Measurements from ENCODE around the gene LRP1B.

Gene LRP1B

DNA sequence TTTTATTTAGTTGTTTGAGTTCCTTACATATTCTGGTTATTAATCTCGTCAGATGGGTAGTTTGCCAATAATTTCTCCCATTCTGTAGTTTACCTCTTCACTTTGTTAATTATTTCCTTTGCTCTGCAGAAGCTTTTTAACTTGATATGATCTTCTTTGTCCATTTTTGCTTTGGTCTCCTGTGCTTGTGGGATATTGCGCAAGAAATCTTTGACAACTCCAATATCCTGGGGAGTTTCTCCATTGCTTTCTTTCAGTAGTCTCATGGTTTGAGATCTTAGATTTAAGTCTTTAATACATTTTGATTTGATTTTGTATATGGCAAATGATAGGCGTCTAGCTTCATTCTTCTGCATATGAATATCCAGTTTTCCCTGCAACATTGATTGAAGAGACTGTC, 389.2 kb downstream of the LRP1B start:
- DNase-seq (ENCODE audit: low read depth), result no peak
- TF ChIP-seq, protein P1, sequence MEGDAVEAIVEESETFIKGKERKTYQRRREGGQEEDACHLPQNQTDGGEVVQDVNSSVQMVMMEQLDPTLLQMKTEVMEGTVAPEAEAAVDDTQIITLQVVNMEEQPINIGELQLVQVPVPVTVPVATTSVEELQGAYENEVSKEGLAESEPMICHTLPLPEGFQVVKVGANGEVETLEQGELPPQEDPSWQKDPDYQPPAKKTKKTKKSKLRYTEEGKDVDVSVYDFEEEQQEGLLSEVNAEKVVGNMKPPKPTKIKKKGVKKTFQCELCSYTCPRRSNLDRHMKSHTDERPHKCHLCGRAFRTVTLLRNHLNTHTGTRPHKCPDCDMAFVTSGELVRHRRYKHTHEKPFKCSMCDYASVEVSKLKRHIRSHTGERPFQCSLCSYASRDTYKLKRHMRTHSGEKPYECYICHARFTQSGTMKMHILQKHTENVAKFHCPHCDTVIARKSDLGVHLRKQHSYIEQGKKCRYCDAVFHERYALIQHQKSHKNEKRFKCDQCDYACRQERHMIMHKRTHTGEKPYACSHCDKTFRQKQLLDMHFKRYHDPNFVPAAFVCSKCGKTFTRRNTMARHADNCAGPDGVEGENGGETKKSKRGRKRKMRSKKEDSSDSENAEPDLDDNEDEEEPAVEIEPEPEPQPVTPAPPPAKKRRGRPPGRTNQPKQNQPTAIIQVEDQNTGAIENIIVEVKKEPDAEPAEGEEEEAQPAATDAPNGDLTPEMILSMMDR (IDR thresholded peaks at IDR 0.05; ENCODE audit: low read depth, low read length, missing control alignments), result no peak
- no peak overlapping the region for H3K4me3 ChIP-seq (ENCODE audit: low read depth, low read length)

DNA sequence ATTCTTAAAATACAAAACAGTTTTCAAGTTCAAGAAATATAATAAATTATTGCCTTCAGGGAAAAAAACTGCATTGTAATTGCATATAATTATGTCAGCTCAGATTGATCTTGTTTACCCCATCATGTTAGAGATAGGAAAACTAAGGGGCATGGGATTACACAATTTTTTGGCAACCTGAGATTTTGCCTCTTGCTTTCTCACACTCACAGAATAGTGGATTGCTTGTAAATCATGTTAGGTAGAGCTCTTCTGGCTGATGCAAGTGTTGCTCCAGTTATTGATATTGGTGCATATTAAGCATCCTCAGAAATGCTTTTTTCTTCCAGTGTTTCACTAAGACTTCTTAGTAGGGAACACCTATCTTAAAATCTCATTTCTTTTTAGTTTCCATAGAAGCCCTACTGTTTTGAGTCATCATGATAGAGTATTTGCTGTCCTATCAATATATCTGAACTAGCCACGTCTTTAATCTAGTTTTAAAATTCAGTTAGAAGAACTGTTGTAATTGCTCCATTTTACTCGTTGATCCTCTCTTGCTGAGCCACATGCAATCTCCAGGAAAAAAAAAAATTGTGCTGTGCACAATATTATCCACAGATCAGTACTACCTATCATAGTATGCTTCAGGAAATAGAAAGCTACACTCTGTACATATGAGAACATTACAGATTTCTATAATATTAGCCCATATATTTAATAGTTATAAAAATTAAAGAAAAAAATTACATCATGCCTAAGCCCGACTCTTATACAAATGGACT, 393.1 kb downstream of the LRP1B start:
- no peak for DNase-seq (ENCODE audit: low read depth)
- no peak overlapping the region for H3K4me3 ChIP-seq (ENCODE audit: low read depth, low read length)
- TF ChIP-seq, protein P1 (IDR thresholded peaks at IDR 0.05; ENCODE audit: low read depth, low read length, missing control alignments), result no peak

DNA sequence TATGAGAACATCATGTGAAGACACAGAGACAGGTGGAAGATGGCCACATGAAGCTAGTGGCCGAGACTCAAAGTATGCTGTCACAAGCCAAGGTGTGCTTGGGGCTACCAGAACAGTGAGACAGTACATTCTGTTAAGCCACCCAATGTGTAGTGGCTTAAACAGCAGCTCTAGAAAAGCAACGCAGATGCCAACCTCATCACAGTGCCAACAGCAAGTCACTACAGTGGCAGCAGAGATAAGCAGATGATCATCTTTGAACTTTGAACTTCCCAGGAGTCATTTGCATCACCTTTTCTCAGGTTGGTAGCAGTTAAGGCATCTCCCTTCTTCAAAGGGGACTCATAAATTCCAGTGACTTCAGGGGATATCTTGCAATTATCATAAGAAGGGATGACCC, 394.4 kb downstream of the LRP1B start:
- TF ChIP-seq, protein P1 (IDR thresholded peaks at IDR 0.05; ENCODE audit: low read depth, low read length, missing control alignments), result no peak
- no peak overlapping the region for H3K4me3 ChIP-seq (ENCODE audit: low read depth, low read length)
- DNase-seq (ENCODE audit: low read depth), result no peak

DNA sequence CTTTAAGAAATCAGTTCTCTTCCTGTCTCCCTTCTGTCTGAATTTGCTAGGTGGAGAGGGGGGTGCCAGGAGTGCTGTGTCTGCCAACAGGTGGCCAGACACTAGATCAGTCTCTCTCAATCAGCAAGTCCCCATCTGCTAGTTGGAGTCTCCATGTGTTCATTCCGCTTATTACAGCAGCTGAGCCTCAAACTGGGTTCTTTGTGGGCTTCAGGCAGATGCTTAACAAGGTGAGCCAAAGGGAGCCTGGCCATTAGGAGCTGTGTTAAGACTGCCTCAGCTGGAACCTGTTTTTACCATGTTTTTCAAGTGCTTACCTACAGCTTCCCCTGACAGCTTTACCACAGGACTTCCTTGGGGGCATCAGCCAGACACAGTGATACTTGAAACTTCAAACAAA, 401.9 kb downstream of the LRP1B start:
- TF ChIP-seq, protein P1 (IDR thresholded peaks at IDR 0.05; ENCODE audit: low read depth, low read length, missing control alignments), result no peak
- no peak overlapping the region for H3K4me3 ChIP-seq (ENCODE audit: low read depth, low read length)
- no peak for DNase-seq (ENCODE audit: low read depth)

DNA sequence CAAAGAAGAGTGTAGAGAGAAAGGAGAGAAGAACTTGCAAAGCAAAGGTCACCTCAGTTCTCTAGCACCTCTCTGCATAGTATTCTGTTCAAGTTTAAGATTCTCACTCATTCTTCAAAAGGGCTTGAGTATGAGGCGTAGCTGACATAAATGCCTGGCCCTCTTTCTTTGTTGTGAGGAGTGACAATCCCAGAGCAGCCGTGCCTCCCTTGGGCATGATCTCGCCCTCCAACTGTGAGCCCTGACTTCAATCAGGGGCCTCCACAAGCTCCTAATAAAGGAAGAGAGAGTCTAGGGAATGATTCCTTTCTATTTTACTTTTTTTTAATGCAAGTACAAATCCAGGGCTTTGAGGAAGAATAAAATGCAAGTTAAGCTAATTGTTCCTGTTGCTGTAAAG, 402.7 kb downstream of the LRP1B start:
- TF ChIP-seq, protein P1 (IDR thresholded peaks at IDR 0.05; ENCODE audit: low read depth, low read length, missing control alignments), result no peak

DNA sequence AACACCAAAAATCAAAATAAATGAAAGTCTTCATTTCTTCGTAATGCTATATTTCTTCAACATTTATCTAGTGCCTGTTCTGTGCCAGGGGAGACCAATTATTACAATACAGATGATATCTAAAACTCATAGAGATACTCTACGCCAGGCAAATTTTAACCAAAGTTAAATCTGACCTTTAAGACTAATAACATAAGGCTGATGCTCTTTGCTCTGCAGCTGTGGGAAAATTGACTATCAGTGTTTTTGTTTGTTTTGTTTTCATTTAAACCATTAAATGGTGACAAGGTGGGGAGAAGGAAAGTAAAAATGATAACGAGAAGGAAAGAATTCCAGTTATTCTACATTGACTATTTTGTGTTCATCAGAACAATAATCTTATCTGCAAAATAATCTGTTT, 406.4 kb downstream of the LRP1B start:
- DNase-seq (ENCODE audit: low read depth), result no peak
- TF ChIP-seq, protein P1 (IDR thresholded peaks at IDR 0.05; ENCODE audit: low read depth, low read length, missing control alignments), result no peak
- no peak overlapping the region for H3K4me3 ChIP-seq (ENCODE audit: low read depth, low read length)

More for the DNA sequence above, 402.7 kb downstream of the LRP1B start:
- DNase-seq (ENCODE audit: low read depth), result no peak
- no peak overlapping the region for H3K4me3 ChIP-seq (ENCODE audit: low read depth, low read length)

DNA sequence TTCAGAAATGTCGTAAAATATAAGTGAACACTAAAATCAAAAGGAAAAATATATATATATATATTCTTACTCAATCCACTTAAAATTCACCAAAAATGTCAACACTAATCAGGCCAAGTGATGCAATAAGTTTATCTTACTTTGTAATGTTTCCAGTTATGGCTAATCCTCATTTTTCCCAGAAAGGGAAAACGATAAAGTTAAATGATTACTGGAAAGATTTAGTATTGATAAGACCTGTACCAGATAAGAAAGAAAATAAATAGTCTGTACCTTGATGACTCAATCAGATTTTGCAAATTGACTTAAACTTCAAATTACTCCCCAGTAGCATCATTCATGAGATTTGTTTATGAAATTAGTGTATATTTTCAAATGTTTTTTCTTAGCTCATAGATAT, 407.0 kb downstream of the LRP1B start:
- no peak for DNase-seq (ENCODE audit: low read depth)
- no peak overlapping the region for H3K4me3 ChIP-seq (ENCODE audit: low read depth, low read length)
- TF ChIP-seq, protein P1 (IDR thresholded peaks at IDR 0.05; ENCODE audit: low read depth, low read length, missing control alignments), result no peak

Measured in GM12864 (cell line).